Kidney epithelial cell (primary cell): ENCODE data around the gene CTPS2. TPM values are rescaled to one million over a fixed set of nuclear protein-coding genes. Genes with fewer than 3 reads are reported as not detected.

ENCODE experiments used
- DNase-seq: peaks from one replicate; pipeline ENCODE4 v3.0.0-alpha.2; 2010; ENCODE audit warnings: low read depth
- H3K27me3 ChIP-seq: 2 replicates; pipeline ENCODE4 v1.6.0; 2011; ENCODE audit warnings: low read length; ENCODE audit not compliant: control insufficient read depth, insufficient read depth
- H3K36me3 ChIP-seq: 2 replicates; pipeline ENCODE4 v1.5.1; 2011; ENCODE audit warnings: low read length; ENCODE audit not compliant: control insufficient read depth, insufficient read depth
- H3K4me3 ChIP-seq: 2 replicates; pipeline ENCODE4 v1.5.1; 2011; ENCODE audit warnings: low read depth, mild to moderate bottlenecking, control low read depth, low read length
- total RNA-seq: library from RNA; depleted of rRNA; stranded (reverse); fragments of >200 nt; gene quantifications from 2 replicates; pipeline ENCODE4 v1.2.3, GENCODE V29; 2015
- TF ChIP-seq, protein P1 (sequence below): IDR thresholded peaks from 2 replicates; pipeline ENCODE4 v1.5.1; 2011; ENCODE audit warnings: mild to moderate bottlenecking, moderate library complexity, low read length, control low read depth, inconsistent platforms; ENCODE audit not compliant: insufficient read depth, poor library complexity, severe bottlenecking

The CTPS2 gene
- total RNA-seq, 1 donor from 2014 or later, result 21.3 TPM

DNA sequence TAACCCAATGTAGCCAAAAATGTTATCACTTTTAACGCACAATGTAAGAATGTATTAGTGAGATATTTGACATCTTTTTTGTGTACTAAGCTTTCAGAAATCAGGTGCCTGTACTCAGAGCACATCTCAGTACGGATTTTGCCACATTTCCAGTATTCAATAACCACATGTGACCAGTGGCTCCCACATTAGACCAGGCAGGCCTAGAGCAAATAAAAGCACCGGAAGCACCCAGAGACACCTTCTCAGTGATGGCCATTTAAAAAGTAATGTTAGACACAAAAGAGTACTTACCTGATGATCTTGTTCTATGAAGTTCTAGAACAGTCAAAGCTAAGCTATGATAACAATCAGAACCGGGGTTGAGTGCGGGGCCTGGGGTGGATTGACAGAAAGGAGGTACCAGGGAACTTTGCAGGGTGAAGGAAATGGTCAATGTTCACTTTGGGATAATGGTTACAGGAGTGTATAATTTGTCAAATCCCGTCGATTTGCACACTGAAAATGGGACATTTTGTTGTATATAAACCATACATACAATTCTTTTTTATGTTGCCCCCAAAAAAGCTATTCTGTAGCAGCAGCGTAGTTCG is 1.2 kb downstream of the CTPS2 start:
- Histone ChIP-seq H3K36me3 (no peaks in the 10 kb centered on the region), H3K27me3 (peaks cover 10% of the 10 kb centered on the region), H3K4me3 (peak overlapping the region; percentile 84)
- no peak for DNase-seq
- TF ChIP-seq, protein P1, sequence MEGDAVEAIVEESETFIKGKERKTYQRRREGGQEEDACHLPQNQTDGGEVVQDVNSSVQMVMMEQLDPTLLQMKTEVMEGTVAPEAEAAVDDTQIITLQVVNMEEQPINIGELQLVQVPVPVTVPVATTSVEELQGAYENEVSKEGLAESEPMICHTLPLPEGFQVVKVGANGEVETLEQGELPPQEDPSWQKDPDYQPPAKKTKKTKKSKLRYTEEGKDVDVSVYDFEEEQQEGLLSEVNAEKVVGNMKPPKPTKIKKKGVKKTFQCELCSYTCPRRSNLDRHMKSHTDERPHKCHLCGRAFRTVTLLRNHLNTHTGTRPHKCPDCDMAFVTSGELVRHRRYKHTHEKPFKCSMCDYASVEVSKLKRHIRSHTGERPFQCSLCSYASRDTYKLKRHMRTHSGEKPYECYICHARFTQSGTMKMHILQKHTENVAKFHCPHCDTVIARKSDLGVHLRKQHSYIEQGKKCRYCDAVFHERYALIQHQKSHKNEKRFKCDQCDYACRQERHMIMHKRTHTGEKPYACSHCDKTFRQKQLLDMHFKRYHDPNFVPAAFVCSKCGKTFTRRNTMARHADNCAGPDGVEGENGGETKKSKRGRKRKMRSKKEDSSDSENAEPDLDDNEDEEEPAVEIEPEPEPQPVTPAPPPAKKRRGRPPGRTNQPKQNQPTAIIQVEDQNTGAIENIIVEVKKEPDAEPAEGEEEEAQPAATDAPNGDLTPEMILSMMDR, result no peak

DNA sequence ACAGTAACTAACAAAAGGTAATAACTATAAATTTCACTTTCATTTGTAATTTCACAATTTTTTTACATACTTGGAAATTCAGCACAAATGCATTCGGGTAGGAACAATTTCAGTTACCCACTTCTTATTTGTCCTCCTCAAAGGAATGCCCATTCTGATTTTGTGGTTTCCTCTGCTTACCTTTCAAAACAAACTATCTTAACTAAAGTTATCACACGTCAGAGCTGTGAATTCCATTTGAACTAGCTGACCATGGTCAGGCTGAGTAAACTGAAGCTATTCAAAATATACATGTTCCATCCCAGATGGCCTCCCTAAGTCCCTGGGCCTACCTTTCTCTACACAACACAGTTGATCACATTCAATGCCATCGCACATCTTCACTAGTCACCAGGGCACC is 4.5 kb downstream of the CTPS2 start:
- H3K27me3 ChIP-seq, result peaks cover 10% of the 10 kb centered on the region
- no peak for DNase-seq
- TF ChIP-seq, protein P1, result no peak
- no peaks in the 10 kb centered on the region for H3K36me3 ChIP-seq
- H3K4me3 ChIP-seq, result no peak overlapping the region

DNA sequence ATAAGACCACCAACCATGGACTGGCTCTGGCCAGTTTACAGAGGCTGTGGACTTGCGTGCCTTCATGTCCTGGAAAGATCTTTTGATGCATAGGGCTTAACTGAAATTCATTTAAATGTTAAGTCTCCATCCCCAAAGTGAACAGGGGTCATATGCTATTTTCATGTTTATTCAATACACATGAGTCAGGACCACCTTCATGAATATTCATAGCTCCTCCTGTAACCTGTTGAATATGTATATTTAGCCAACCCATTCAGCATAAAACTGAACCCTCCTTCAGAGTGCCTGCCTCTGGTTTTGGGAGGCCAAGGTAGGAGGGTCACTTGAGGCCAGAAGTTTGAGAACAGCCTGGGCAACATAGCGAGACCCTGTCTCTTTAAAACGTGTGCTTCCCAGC is 7.1 kb downstream of the CTPS2 start:
- TF ChIP-seq, protein P1, result no peak
- DNase-seq, result no peak
- H3K4me3 ChIP-seq, result no peak overlapping the region
- no peaks in the 10 kb centered on the region for H3K36me3 ChIP-seq
- no peaks in the 10 kb centered on the region for H3K27me3 ChIP-seq

DNA sequence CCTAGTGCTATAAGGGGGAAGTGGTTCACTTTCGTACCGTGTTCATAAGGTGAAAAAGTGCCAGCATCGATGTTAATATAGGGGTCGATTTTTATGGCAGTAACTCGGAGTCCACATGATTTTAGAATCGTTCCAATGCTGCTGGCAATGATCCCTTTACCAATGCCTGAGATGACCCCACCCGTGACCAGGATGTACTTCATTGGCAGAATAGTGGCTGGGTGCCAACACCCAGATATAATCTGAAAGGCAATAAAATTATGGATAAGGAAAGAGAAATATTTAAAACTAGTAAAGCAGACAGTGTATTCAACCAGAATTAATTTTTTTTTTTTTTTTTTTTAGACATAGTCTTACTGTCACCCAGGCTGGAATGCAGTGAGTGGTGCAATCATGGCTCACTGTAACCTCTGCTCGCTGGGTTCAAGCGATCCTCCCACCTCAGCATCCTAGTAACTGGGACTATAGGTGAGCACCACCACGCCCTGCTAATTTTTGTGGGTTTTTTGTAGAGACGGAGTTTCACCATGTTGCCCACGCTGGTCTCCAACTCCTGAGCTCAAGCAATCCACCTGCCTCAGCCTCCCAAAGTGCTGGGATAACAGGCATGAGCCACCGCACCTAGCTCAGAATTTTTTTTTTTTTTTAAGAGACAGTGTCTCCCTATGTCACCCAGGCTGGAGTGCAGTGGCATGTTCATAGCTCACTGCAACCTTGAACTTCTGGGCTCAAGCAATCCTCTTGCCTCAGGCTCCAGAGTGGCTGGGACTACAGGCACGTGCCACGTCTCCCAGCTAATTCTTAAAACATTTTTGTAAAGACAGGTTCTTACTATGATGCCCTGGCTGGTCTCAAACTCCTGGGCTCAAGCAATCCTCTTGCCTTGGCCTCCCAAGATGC is 9.5 kb downstream of the CTPS2 start:
- no peak overlapping the region for H3K4me3 ChIP-seq
- H3K27me3 ChIP-seq, result no peaks in the 10 kb centered on the region
- DNase-seq, result no peak
- TF ChIP-seq, protein P1, result no peak
- H3K36me3 ChIP-seq, result no peaks in the 10 kb centered on the region

DNA sequence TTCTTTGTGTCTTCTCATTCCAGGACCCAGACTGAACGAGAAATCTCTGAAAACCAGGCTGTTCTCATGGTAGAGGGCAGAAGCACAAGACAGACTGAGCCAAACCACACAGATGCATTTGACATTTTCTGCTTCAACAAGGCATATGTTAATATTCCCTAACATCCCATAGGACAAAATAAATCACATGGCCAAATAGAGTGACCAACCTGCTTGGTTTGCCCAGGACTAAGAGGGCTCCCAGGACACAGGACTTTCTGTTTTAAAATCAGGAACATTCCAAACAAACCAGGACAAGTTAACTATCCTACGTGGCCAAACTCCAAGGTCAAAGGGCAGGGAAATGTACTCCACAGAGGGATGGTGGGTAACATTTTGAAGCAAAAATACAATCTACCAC is 11.7 kb downstream of the CTPS2 start:
- Histone ChIP-seq H3K27me3 (no peaks in the 10 kb centered on the region), H3K4me3 (no peak overlapping the region), H3K36me3 (no peaks in the 10 kb centered on the region)
- TF ChIP-seq, protein P1, result no peak
- no peak for DNase-seq
